ENCODE results near the gene MCEMP1.
A peak's percentile ranks its signal among the peaks of the same experiment; 100 is the strongest.

MCEMP1 gene

GRCh38 chr19:7670790-7671189, 6.1 kb upstream of the MCEMP1 start:
- no peak for DNase-seq (ENCODE audit: low spot score)

GRCh38 chr19:7672522-7672921, 4.4 kb upstream of the MCEMP1 start:
- DNase-seq (ENCODE audit: low spot score), result no peak

GRCh38 chr19:7674010-7675005, 2.6 kb upstream of the MCEMP1 start:
- no peak for DNase-seq (ENCODE audit: low spot score)

GRCh38 chr19:7676376-7676775, 514 bp upstream of the MCEMP1 start:
- DNase-seq (ENCODE audit: low spot score), result no peak

GRCh38 chr19:7677669-7678311, 900 bp downstream of the MCEMP1 start:
- no peak for DNase-seq (ENCODE audit: low spot score)

GRCh38 chr19:7678971-7679751, 2.3 kb downstream of the MCEMP1 start:
- DNase-seq (ENCODE audit: low spot score), result peak; percentile 18

- DNase-seq (ENCODE audit: low spot score), result no peak
These were observed 3.1 kb downstream of the MCEMP1 start for GRCh38 chr19:7679771-7680605.

GRCh38 chr19:7680606-7681339, 3.9 kb downstream of the MCEMP1 start, which contains the start of gene TRAPPC5:
TSS of gene TRAPPC5 (plus strand) at chr19:7680833. CDS start at chr19:7682254, 1,421 bp downstream.
- peak; percentile 81 for DNase-seq (ENCODE audit: low spot score)

- DNase-seq (ENCODE audit: low spot score), result peak; percentile 70
These were observed 4.7 kb downstream of the MCEMP1 start for GRCh38 chr19:7681340-7682174.

- DNase-seq (ENCODE audit: low spot score), result peak; percentile 22
These were observed 5.4 kb downstream of the MCEMP1 start for GRCh38 chr19:7682175-7682855.

- no peak for DNase-seq (ENCODE audit: low spot score)
These were observed 8.9 kb downstream of the MCEMP1 start for GRCh38 chr19:7685546-7686445.

- DNase-seq (ENCODE audit: low spot score), result no peak
These were observed 10.3 kb downstream of the MCEMP1 start for GRCh38 chr19:7687177-7687576.

GRCh38 chr19:7689165-7689564, 12.3 kb downstream of the MCEMP1 start:
- DNase-seq (ENCODE audit: low spot score), result no peak

GRCh38 chr19:7690779-7691258, 13.9 kb downstream of the MCEMP1 start:
- DNase-seq (ENCODE audit: low spot score), result no peak

- no peak for DNase-seq (ENCODE audit: low spot score)
These were observed 14.6 kb downstream of the MCEMP1 start for GRCh38 chr19:7691497-7691896.

- no peak for DNase-seq (ENCODE audit: low spot score)
These were observed 15.7 kb downstream of the MCEMP1 start for GRCh38 chr19:7692417-7693088.

GRCh38 chr19:7694499-7694898, 17.6 kb downstream of the MCEMP1 start:
- DNase-seq (ENCODE audit: low spot score), result no peak
